Mesothelial cell of epicardium (in vitro differentiated cells): ENCODE data around the gene PRDX3. TPM values are rescaled to one million over a fixed set of nuclear protein-coding genes. Genes with fewer than 3 reads are reported as not detected.
"Not testable (repeated sequence)": the region's sequence is repeated elsewhere in the genome, so short reads cannot be mapped to it uniquely, and the experiment has no call there.

Source experiments
- DNase-seq, 2 experiments: peaks; one replicate each; pipeline ENCODE4 v3.0.0; 2021; ENCODE audit warnings: low spot score in 2 of 2; ENCODE audit not compliant: unreplicated experiment in 2 of 2
- H3K27ac Mint-ChIP-seq: 2 replicates; pipeline ENCODE4 v1.8.0; 2021; ENCODE audit warnings: mixed read lengths
- H3K27me3 Mint-ChIP-seq: 2 replicates; pipeline ENCODE4 v1.8.0; 2021; ENCODE audit warnings: low read depth, mixed read lengths
- H3K36me3 Mint-ChIP-seq: 2 replicates; pipeline ENCODE4 v1.8.0; 2021; ENCODE audit warnings: mixed read lengths
- H3K4me1 Mint-ChIP-seq: 2 replicates; pipeline ENCODE4 v1.8.0; 2021; ENCODE audit warnings: mixed read lengths
- H3K4me3 Mint-ChIP-seq: 2 replicates; pipeline ENCODE4 v1.8.0; 2021; ENCODE audit warnings: mild to moderate bottlenecking, moderate library complexity, mixed read lengths
- H3K9me3 Mint-ChIP-seq: 2 replicates; pipeline ENCODE4 v1.8.0; 2021; ENCODE audit warnings: mixed read lengths
- CTCF ChIP-seq: fragments of 200-600 bp; sonication (generic); IDR thresholded peaks from one replicate; pipeline ENCODE4 v1.5.0; 2021; ENCODE audit warnings: antibody characterized with exemption; ENCODE audit not compliant: unreplicated experiment
- total RNA-seq: library from RNA; stranded (reverse); gene quantifications from 3 replicates; pipeline ENCODE4 v1.2.1, GENCODE V29; 2021

Gene PRDX3
- total RNA-seq, 1 donor from 2014 or later, result 85.7 TPM

DNA sequence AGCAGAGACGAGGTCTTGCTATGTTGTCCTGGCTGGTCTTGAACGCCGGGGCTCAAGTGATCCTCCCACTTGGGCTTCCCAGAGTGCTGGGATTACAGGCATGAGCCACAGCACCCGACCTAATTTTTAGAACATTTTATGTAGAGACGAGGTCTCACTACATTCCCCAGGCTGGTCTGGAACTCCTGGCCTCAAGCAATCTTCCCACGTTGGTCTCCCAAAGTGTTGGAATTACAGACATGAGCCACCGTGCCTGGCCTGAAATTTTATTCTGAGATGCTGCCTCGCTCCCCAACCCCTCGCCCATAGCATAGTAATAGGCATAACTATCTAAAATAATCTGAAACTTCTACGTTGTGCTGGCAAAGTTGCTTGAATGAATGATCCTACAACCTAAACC is 35.0 kb downstream of the PRDX3 start:
- Mint-ChIP-seq H3K9me3 (no peaks in the 10 kb centered on the region), H3K4me3 (no peak overlapping the region), H3K27me3 (no peaks in the 10 kb centered on the region), H3K36me3 (peaks cover 19% of the 10 kb centered on the region), H3K4me1 (no peaks in the 10 kb centered on the region), H3K27ac (no peak overlapping the region)
- TF ChIP-seq CTCF, result no peak
- DNase-seq, result no peak

DNA sequence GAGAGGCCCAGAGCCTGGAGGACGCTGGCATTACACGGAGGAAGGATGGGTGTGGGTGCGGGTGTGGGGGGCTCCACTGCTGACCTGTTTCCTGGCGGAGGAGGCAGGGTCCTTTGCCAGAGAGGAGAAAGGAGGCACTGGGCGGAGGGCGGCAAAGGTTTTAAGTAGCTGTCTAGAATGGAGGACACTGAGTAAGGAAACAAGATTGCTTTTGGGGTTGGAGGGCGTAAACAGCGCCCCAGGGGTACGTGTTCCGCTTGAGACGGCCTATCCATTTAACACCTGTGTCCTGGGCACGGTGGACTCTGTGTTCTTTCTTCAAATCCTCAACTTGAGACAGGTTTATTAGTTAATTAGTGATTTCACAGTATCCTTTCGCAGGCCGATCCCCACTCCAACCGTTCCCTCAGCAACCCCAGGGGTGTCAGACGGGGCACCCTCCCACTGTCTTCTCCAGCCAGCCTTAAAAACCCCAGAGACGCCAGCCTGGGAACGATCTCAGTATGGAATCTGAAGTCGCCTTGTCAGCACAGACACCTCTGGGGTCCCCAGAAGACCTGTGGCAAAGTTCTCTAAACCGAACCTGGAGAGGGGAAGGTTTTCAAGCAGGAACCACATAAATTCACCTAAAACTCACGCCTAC is 37.9 kb downstream of the PRDX3 start:
- Mint-ChIP-seq H3K4me3 (no peak overlapping the region), H3K36me3 (peaks cover 17% of the 10 kb centered on the region), H3K27me3 (no peaks in the 10 kb centered on the region), H3K4me1 (no peaks in the 10 kb centered on the region), H3K27ac (no peak overlapping the region), H3K9me3 (no peaks in the 10 kb centered on the region)
- no peak for TF ChIP-seq CTCF
- no peak for DNase-seq

GRCh38 chr10:119139464-119140067 is 39.0 kb downstream of the PRDX3 start:
- Mint-ChIP-seq H3K4me3 (no peak overlapping the region), H3K27me3 (no peaks in the 10 kb centered on the region), H3K4me1 (no peaks in the 10 kb centered on the region), H3K9me3 (no peaks in the 10 kb centered on the region), H3K36me3 (peaks cover 21% of the 10 kb centered on the region), H3K27ac (no peak overlapping the region)
- DNase-seq, result no peak
- TF ChIP-seq CTCF, result no peak

DNA sequence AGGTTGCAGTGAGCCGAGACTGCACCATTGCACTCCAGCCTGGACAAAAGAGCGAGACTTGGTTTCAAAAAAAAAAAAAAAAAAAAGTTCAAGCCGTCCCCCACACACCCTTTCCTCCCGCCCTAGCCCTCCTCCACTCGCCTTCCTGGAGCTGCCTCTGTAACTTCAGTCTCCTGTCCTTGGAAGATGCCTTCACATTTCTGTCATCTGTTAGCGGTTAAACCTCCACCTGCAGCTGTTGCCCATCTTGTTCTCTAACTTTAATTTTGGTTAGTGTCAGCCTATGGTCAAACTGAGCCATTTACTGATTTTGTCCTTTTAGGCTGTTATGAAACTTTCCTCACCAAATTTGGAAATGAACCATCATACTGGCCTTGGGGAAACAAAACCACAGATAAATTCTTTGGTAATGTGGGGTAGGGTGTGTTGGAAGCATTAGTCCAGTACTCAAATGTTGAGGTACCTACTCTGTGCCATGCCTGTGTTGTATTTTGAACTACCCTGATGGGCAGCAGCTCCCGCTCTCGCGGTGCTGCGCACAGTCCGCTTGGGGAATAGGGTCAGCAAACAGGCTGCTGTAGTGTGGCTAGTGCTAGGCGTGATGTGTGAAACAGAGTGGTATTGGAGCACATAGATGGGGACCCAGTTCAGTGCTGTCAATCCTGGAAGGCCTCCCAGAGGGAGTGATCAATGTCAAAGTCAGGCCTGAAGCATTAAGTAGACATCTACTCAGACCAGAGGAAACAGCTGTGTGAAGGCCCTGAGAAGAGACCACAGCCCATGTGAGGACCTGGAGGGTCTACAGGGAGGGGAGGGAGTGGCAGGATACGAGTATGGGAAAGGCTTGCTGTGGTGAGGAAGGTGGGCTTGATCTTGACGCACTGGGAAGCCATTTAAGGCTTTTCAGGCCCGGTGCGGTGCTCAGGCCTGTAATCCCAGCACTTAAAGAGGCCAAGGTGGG is 40.0 kb downstream of the PRDX3 start:
- Mint-ChIP-seq H3K4me3 (no peak overlapping the region), H3K27me3 (no peaks in the 10 kb centered on the region), H3K36me3 (peaks cover 22% of the 10 kb centered on the region), H3K27ac (no peak overlapping the region), H3K4me1 (no peaks in the 10 kb centered on the region), H3K9me3 (no peaks in the 10 kb centered on the region)
- no peak for TF ChIP-seq CTCF
- DNase-seq, result no peak

GRCh38 chr10:119137878-119138277 is 40.7 kb downstream of the PRDX3 start:
- not testable (repeated sequence) for H3K4me3 Mint-ChIP-seq, H3K27me3 Mint-ChIP-seq, H3K9me3 Mint-ChIP-seq, H3K4me1 Mint-ChIP-seq, H3K27ac Mint-ChIP-seq, DNase-seq
- peaks cover 25% of the 10 kb centered on the region for H3K36me3 Mint-ChIP-seq

DNA sequence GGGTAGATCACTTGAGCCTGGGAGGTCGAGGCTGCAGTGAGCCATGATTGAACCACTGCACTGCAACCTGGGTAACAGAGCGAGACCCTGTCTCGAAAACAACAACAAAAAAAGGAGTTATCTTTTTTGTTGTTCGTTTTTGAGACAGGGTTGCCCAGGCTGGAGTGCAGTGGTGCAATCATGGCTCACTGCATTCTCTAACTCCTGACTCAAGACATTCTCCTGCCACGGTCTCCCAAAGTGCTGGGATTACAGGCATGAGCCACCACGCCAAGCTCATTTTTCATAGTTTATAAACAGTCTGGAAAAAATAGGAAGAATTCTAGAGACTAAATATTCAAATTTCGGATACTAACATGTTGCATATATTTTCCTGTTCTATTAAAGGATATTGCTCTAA is 42.5 kb downstream of the PRDX3 start:
- Mint-ChIP-seq H3K36me3 (peaks cover 34% of the 10 kb centered on the region), H3K4me3 (no peak overlapping the region), H3K27ac (no peak overlapping the region), H3K27me3 (no peaks in the 10 kb centered on the region), H3K9me3 (no peaks in the 10 kb centered on the region), H3K4me1 (no peaks in the 10 kb centered on the region)
- TF ChIP-seq CTCF, result no peak
- no peak for DNase-seq
